Mammary epithelial cell (primary cell): ENCODE results near the gene RNF141.

Source experiments
- CTCF ChIP-seq, 2 donors: IDR thresholded peaks in 1 of 2; conservative IDR thresholded peaks in 1 of 2; 2 replicates each; pipeline ENCODE4 v1.5.1; 2011 to 2012; ENCODE audit warnings: inconsistent platforms in 2 of 2, low read length in 2 of 2, mild to moderate bottlenecking in 2 of 2, control low read depth in 1 of 2, low read depth in 1 of 2; ENCODE audit not compliant: insufficient read depth in 1 of 2; ENCODE audit errors: extremely low read depth in 1 of 2
- EZH2 ChIP-seq: IDR thresholded peaks from 2 replicates; pipeline ENCODE4 v1.6.1; 2012; ENCODE audit warnings: low read length, inconsistent platforms, borderline replicate concordance

DNA sequence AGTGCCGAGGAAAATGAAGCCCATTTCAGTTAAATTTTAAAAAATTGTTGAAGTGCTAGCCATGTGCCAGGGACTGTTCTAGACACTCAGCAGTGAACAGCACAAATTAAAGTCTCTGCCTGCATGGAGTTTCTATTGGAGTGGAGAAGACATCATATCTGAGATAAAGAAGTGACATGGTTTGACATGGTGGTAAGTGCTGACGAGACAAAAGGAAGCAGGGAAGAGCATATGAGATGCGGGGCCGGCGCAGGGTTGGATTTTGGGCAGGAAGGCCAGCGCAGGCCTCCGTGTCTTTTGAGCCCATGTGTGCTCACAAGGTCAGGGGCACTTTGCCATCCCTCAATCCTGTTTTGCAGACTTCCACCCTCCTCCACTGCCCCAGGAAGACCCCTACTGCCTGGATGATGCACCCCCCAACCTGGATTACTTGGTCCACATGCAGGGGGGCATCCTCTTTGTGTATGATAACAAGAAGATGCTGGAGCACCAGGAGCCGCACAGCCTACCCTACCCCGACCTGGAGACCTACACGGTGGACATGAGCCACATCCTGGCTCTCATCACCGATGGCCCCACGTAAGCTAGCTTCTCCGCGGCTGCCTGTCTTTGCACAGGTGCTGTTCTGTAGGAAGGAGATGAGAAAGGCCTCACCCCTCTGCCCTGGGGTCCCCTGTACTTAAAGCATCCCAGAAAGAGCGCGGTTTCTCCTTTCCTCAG is 56.4 kb downstream of the RNF141 start:
- TF ChIP-seq CTCF (conservative IDR thresholded peaks at IDR 0.05 in 1 of 2, IDR thresholded peaks at IDR 0.05 in 1 of 2; ENCODE audit: extremely low read depth in 1 of 2, insufficient read depth in 1 of 2, low read depth in 1 of 2, low read length in 2 of 2): no peak
- TF ChIP-seq EZH2: no peak
